SHP77 (cell line): Measurements from ENCODE around the gene LRRC71.

Source experiments
- DNase-seq, 2 experiments: peaks; one replicate each; lab custom pipeline; 2025; lab: John Stamatoyannopoulos, UW

The LRRC71 gene

DNA sequence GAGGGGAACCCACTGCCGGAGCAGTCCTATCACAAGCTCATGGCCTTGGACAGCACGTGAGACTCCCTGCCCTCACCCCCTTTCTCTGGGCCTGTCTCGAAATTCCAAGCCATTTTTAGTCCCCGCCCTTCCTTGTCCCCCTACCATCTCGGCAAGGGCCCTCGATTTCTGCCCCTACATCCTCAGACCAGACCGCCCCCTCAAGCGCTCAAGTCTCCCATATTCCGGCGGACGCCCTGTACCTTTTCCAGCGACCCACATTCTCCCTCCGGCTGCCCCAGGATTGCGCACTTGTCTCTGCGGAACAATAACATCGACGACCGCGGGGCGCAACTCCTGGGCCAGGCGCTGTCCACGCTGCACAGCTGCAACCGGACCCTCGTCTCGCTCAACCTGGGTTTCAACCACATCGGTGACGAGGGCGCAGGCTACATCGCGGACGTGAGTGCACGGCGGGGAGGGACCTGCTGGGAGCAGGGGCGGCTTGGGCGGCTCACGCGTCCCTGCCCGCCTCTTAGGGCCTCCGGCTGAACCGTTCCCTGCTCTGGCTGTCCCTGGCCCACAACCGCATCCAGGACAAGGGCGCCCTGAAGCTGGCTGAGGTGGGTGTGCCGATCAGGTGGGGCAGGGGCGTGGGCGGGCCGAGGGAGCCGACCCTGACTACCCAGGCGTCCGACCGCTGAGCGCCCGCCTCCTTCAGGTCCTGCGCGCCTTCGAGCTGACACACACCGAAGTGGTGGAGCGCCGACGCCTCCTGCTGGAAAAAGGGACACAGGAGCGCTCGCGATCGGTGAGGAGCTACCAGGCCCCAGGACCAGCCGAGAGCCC lies 7.0 kb downstream of the LRRC71 start:
- DNase-seq, result peak; percentile 88 to 90

DNA sequence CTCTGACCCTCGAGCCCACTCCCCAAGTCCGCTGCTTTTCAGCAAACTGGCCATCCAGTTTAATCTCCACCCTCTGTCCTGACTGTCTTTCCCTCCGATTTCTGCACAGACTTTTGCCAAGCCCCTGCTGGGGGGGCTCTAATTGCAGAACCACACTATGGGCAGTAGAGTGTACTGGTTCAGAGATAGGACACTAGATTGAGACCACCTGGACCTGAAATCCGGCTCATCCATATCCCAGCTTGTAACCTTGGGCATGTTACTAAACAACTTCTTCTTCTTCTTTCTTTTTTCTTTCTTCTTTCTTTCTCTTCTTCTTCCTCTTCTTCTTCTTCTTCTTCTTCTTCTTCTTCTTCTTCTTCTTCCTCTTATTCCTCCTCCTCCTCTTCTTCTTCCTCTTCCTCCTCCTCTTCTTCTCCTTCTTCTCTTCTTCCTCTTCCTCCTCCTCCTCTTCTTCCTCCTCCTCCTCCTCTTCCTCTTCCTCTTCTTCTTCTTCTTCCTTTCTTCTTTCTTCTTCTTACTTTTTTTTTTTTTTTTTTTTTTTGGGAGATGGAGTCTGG lies 7.7 kb downstream of the LRRC71 start:
- DNase-seq, result no peak

DNA sequence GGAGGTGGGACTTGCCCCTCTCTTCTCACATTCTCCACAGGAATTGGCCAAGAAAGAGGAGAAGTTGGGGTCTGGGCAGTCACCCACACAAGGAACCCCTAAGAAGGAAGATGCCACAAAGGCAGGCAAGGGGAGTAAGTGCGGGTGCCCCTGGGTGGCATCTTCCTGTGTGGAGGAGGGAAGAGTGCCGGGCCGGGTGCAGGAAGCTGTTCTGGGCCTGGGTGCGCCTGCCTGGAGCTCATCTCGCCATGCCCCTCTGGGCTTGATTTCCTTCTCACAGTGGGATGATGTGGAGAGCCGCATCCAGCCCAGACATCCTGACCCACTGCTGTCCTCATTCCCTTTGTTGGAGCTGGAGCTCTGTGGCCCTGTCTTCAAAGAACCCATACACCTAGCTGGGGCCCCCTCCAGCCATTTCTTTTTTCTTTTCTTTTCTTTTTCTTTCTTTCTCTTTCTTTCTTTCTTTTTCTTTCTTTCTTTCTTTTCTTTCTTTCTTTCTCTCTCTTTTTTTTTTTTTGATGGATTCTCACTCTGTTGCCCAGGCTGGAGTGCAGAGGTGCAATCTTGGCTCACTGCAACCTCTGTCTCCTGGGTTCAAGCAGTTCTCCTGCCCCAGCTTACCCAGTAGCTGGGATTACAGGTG lies 9.3 kb downstream of the LRRC71 start:
- DNase-seq, result no peak

DNA sequence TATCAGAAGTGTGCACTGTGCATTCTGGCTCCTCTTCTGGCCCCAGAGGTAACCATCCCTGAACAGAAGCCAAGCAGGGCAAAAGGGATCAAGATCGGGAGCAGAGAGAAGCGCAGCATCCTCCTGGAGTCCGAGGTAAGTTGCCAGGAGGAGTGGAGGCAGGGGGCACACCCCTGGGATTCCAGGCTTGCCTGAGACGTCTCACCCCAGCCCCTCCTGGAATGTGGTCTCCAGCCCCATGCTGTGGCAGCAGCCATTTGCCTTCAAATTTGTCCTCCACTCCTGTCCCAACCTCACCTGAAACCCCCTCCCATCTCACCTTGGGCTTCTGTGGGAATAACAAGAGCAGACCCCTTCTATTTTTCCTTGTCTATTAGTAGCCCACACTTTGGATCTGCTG lies 10.1 kb downstream of the LRRC71 start:
- DNase-seq, result no peak

DNA sequence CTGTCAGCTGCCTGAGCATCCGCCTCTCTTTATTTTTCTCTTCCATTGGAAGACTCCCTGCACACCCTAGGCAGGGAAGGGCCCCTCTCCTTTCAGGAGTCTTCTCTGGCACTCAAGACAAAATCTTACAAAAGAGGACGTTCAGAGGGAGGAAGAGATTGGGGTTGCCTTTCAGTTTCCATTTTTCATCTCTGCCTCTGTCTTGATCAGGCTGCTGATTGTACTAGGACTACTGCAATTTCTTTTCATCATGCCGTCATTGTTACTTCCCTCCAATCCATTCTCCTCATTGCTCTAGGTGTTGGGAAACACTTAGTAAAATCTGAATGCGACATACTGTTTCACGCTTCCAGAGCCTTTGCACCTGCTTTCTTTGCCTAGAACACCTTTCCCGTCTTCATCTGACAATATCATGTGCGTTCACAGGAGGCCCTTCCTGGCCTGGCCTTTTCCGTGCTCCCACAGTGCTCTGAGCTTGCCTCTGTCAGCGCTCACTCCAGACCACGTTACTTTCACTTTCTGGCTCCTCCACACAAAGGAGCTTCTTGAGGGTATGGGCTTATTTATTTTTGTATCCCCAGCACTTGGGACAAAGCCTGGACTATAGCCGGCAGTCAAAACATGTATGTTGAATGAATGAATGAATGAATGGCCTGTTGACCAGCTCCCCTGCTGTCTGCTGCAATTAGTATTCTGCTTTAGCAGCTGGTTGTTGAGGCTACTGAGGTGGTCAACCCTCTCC lies 10.9 kb downstream of the LRRC71 start:
- DNase-seq, result peak; percentile 20

DNA sequence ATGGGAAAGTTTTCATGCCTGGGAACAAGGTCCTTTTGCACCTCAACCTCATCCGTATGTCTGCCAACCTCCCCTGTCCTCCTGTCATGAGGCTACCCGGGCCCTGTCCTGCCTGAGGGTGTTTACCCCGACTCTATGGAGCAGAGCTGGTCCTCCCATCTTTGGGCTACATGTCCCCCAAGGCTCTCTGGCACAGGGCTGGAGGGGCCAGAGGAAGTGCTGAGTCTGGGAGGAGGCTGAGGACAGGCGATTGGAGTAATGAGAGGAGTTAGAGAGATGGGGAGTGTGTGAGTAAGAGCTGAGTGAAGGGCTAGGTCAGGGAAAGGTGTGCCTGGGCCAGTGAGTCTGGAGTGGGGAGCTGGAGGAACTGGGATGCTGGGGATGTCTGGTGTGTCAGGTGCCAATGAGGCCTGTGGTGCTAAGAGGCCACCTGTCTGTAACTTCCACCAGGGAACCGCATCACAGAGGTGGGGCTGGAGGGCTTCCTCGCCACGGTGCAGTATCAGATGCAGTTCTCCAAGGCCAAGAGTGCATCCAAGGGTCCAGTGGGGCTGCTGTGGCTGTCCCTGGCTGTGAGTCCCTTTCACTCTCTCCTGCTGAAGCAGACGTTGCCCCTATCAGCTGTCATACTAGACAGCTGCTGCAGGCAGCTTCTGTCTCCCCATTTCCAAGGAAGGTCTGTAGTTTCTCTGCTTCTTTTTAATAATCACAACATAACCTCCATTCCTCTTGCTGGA lies 11.7 kb downstream of the LRRC71 start:
- DNase-seq, result no peak

DNA sequence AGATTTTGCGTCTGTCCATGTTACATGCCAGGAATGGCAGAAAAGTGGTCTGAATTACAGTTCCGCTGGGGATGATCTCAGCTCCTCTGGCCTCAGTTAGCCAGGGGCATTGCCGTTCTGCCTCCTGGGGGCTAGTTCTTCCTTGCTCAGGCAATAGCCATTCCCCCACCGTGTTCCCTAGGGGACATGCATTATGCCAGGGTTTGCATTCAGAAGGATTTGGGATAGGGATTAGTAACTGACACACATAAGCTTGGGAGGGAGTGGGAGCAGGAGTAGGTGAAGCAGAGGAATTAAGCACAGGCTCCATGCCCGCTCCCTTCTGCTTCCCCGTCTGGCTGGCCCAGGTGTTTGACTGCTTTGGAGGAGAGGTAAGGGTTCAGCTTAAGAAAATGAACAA lies 12.7 kb downstream of the LRRC71 start:
- no peak for DNase-seq

DNA sequence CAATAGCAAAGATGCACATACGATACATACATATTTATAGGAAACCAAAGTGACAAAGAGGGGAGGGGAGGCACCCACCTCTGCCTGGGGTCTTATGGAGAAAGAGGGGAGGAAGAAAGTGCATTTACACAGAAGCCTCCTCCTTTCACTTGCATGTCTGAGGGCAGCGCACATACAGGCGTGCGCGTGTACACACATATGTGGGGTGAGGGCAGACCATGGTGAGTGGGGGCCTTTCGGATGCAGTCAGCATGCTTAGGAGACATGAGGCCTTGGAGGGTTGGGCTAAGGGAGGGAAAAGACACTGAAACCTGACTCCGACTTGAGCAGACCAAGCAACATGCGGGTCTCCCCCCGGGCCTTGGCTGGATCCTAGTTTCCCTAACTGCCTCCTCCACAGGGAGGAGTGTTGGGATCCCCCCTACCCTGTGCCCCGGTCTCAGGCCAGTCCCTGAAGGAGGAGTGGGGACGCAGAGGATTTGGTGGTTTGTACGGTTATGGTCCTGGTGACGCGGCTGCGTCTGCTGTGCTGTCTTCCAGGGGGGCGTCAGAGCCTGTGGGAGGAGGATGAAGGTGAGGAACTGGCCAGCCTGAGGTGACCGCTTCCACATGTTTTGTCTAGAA lies 15.2 kb downstream of the LRRC71 start:
- no peak for DNase-seq

DNA sequence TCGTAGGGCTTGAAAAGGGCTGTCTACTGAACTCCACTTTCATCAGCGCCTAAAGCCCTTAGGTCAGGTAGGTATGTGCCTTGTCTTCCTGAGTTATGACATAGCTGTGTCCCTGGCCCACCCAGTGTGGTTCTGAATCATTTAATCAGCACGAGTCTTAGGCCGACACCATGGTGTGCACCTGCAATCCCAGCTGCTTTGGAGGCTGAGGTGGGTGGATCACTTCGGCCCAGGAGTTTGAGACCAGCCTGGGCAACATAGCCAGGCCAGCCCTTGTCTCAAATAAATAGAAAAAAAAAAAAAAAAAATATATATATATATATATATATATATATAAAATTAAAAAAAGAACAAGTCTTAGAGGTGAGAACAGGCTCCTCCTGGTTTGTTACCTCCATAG lies 15.8 kb downstream of the LRRC71 start:
- DNase-seq, result no peak

DNA sequence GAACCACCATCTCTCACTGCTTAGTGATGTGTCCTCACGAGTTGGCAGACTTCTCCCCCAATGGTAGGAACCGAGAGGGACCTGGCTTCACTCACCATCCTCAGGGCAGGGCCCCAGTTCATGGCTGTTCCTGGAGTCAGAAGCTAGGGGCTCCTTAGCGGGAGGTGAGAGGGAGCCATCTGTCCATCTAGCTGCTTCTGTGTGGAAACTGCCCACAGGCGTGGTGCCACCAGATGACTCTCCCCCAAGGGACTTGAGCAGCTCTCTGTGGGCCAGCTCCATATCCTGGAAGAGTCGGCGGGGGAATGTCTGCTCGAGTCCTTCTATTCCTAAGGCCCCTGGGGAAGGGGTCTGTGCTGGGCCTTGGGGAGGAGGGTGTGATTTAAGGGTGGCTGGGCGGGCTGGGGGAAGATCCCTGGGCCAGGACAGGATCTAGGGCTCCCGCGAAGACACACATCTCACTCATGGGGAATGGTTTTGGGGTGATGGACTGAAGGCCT lies 16.3 kb downstream of the LRRC71 start:
- no peak for DNase-seq

DNA sequence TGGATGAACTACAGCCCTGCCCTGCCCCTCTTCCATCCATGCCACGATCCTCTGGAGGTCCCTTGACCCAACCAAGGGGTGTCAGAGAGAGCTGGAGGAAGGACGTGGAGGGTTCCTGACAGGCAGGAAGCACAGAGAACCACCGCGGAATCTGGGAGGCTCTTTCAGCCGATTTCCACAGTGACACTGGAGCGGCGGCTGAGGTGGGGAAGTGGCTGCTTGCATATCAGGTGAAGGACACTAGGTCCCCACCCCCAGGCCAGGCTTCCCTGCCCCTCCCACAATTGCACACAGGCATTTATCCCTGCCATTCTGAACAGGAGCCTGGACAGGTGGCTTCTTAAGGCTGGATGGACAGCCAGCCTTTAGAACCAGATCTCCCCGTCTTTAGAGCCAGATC lies 17.5 kb downstream of the LRRC71 start:
- DNase-seq, result no peak

DNA sequence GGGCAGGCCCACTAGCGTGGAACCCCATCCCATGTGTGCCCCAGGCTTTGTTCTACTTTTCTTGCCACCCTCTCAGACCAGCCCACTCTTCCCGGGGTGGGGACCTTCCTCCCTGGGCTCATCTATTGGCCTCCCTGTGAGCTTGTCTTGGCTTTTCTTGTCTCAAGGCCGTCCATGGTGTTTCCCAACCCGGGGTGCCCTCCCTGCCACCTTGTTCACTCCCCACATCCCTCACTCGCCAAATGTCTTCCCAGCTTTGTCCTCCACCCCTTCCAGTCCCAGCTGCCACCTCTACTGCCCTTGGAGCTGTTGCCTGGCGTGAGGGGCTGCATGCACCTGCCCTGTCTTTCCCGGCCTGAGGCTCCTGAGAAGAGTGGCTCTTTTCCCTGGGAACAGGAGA lies 18.4 kb downstream of the LRRC71 start:
- no peak for DNase-seq

DNA sequence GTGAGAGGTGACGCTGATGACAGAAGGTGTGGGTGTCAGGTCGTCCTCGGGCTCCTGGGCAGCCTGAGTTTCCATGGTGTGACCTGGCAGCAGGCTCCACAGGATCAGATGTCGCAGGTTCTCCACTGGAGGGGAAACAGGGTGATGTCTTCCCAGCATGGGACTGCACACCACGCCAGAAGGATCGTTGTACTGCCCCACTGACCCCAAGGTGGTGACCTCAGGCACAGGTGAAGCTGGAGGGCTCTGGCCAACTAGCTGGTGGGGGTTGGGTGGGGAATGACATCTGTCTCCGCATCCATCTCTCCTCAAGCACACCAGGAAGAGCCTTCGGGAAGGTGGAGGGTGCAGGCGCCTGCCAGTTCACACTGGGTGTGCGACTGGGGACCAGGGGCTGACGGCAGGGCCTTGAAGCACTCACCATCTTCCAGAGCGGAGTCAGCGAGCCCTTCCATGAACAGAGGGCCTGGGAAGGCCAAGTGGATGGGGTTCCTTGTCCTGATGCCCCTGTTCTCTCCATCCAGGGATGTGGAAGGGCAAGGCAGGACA lies 19.4 kb downstream of the LRRC71 start:
- DNase-seq, result no peak

DNA sequence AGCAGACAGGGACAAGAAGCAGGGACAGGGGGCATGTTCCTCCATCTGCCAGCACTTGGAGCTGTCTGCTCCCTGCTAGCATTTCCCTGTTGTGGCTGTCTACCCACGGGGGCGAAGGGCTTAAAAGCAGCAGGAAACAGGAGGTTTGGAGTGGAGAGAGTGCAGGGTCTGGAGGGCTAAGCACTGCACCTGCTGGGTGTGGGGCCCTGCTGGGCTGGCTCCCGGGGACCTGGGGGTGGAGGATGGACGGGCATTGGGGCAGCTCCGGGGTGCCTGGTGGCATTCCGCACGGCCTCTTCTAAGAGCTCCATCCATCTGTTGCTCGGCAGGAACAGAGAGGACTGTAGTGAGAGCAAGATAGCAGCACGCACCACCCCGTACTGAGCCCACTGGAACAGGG lies 21.2 kb downstream of the LRRC71 start:
- DNase-seq, result no peak

DNA sequence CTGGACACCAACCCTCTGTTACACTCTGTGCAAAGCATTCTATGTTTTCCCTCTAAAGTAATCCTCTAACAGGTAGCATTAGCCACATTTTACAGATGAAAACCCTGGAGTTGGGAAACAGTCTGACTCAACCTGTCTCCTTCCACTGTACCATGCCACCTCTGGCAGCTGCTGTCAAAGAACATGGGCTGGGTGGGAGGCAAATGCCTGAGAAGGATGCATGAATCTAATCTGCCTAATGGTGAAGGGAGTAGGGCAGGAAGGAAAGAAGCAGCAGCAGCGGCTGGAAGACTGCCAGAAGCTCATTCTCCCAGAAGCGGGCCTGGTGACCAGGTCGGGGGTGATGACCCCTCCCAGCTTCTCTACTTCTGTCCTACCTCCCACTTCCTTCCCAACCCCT lies 21.7 kb downstream of the LRRC71 start:
- no peak for DNase-seq

DNA sequence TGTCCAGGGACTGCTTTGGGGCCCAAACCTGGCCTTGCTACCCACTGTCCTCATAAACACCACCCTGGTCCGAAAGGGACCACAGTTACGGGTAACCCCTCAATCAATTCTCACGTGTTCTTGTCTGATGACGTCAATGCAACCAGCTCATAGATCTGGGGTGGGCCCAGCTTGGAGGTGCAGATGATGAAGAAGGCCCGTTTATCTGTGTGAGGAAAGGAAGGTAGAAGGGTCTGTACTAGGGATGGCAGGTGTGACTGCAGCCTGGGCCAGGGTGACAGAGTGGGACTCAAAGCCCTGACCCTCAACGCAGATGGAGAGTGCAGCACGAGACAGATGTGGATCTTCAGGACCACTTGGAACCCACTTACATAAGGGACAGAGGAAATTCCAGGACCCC lies 22.1 kb downstream of the LRRC71 start:
- no peak for DNase-seq

DNA sequence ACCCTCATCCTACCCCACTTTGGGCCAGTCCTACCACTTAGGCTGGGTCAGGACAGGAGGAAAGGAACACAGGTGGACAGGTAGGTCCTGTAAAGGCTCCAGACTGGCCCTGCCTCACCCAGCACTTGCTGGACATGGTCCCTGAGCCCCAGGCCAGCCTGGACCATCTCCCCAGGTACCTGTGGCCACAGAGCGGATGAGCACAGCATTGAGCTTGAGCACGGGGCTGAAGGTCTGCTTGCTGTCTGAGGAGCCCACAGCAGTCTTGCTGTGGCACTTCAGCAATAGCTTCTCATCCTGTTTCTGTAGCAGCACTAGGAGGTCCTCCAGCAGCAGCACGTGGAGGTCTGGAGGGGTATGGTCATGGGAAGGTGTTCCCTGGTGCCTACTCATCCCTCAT lies 23.3 kb downstream of the LRRC71 start:
- no peak for DNase-seq

DNA sequence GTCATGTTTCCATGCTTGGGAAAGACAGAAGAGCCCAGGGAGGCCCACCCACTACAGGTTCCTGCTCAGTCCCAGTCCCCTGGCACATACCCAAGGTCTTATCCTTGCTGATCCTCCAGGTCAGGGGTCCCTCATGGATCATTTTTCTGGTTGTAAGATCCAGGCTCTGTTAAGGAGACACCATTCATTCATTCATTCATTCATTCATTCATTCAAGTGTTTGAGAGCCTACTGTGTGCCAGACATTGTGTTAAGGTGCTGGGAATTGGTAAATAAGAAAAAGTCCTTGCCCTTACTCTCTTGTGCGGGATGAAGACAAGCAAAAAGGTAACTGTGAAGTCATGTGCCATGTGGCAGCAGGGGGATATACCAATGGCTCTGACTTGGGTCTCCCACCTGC lies 23.8 kb downstream of the LRRC71 start:
- DNase-seq, result no peak

DNA sequence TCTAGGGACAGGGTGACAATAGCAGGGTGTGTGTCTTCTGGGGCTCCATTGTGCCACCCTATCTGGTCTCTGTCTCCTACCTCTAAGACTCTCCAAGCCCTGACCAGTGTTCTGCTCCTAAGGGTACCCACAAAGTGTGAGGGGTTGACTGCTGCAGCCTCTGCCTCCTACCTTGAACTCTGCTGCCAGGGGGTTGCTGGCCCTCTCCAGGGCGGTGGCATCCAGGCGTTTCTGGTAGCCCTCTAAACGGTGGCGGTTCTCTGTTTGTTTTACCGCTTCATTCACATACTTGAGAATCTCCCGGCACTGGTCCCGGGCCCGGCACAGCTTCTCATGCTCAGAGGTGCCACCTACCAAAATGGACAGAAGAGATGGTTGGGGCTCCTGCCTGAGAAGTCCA lies 24.4 kb downstream of the LRRC71 start:
- no peak for DNase-seq

DNA sequence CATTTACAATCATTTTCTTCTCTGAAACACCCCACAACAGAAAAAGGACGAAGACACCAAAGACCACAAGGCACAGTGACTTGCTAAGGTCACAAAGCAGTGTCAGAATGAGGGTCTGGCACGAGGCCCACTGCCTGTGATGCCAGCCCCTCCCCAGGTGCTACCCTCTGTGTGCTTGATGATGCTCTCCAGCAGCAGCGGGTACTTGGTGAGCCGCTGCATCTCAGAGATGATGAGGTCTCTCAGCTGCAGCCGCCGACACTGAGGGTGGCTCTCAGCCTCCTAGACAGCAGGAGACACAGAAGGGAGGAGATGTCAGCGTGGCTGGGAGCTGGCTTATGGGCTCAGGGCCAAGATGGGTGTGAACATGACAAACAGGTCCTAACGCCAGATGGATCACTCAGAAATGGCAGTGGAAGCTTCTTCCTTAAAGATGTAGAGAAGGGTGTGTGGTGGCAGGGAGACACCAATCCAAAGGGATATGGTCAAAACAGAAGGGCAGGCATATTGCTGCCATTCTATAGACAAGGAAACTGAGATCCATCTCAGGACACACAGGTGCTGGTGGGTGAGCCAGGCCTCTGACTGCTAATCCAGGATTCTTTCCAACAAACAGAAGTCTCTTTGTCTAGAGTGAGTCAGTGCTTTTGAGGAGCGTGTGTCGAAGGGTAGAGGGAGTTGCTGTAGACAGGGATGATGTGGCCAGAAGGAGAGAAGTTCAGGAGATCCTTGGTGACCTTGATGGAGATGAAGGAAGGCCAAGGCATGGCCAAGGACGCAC lies 25.6 kb downstream of the LRRC71 start:
- no peak for DNase-seq
